Erythroblast (primary cell): ENCODE measurements around the gene ZFYVE28.

Experiments
- GATA1 ChIP-seq: IDR thresholded peaks from 2 replicates; pipeline ENCODE4 v1.6.1; 2011; ENCODE audit warnings: low read depth, mild to moderate bottlenecking, control low read depth, low read length, moderate library complexity
- POLR2A ChIP-seq: IDR thresholded peaks from 2 replicates; pipeline ENCODE4 v1.6.1; 2011; ENCODE audit warnings: mild to moderate bottlenecking, low read length

- TF ChIP-seq POLR2A (no peak), GATA1 (no peak)
These were observed 23.4 kb downstream of the ZFYVE28 start for GRCh38 chr4:2395038-2395437.
